ENCODE data around the gene ACAP1.

The ACAP1 gene

GRCh38 chr17:7389924-7390910 is 53.9 kb downstream of the ACAP1 start:
- Histone ChIP-seq H3K23ac (ENCODE audit: low read length) (no peak overlapping the region), H3K18ac (ENCODE audit: low read length) (no peak overlapping the region), H3K4ac (ENCODE audit: low read depth, low read length) (no peak overlapping the region), H3K9ac (ENCODE audit: low read length) (no peak overlapping the region), H3K27ac (ENCODE audit: low read depth, low read length) (no peak overlapping the region), H3K4me1 (ENCODE audit: control insufficient read depth in 1 of 2, insufficient read depth in 2 of 2, low read length in 2 of 2) (peaks cover 11 to 12% of the 10 kb centered on the region in 2 experiments), H3K27me3 (ENCODE audit: insufficient read depth, low read length) (no peaks in the 10 kb centered on the region), H2AK5ac (ENCODE audit: low read length) (no peak overlapping the region), H3K36me3 (ENCODE audit: control insufficient read depth in 1 of 2, insufficient read depth in 2 of 2, low read length in 2 of 2) (peaks cover 52 to 56% of the 10 kb centered on the region in 2 experiments), H2BK12ac (ENCODE audit: low read length) (no peak overlapping the region), H4K8ac (ENCODE audit: low read depth, low read length) (no peak overlapping the region), H3K4me2 (ENCODE audit: low read length) (no peak overlapping the region), H4K12ac (ENCODE audit: low read depth, low read length) (no peak overlapping the region), H4K91ac (ENCODE audit: low read depth, low read length) (no peak overlapping the region), H3K14ac (ENCODE audit: low read length) (no peak overlapping the region), H3K4me3 (ENCODE audit: low read depth, low read length) (no peak overlapping the region), H2AFZ (ENCODE audit: insufficient read depth, low read length, poor library complexity) (no peak overlapping the region), H3K79me1 (ENCODE audit: low read length) (peaks cover 17% of the 10 kb centered on the region), H3K9me3 (ENCODE audit: insufficient read depth, low read depth, low read length) (no peaks in the 10 kb centered on the region), H3K79me2 (ENCODE audit: control insufficient read depth, insufficient read depth, low read length, poor library complexity) (peaks cover 12% of the 10 kb centered on the region), H2BK120ac (ENCODE audit: insufficient read depth, low read length, poor library complexity) (no peak overlapping the region), H2BK5ac (ENCODE audit: low read depth, low read length, poor library complexity) (no peak overlapping the region)
- no CpG with 5 or more reads among the region's 19 CpGs for WGBS (ENCODE audit: extremely low coverage, insufficient coverage, insufficient read length)
- no peak for DNase-seq

DNA sequence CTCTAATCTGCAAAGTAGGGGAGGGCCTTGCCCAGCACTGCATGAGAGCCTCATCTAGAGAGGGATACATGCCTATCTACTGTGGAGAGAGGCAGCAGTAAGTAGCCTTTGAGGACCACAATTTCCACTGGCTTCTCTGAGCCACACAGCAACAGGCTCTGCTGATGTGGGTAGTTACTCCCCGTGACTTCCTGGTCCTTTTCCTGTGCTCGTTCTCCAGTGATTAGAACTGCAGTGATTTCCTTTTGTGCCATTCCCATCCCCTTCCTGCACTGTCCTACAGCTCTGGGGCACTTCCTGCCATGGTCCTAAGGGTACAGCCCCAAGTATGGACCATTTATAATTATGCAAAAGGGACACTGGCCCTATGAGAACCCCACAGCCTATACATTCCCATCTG is 55.0 kb downstream of the ACAP1 start:
- H4K12ac ChIP-seq (ENCODE audit: low read depth, low read length), result no peak overlapping the region
- no CpG with 5 or more reads among the region's 2 CpGs for WGBS (ENCODE audit: extremely low coverage, insufficient coverage, insufficient read length)
- H2BK120ac ChIP-seq (ENCODE audit: insufficient read depth, low read length, poor library complexity), result no peak overlapping the region
- no peak overlapping the region for H4K91ac ChIP-seq (ENCODE audit: low read depth, low read length)
- no peak overlapping the region for H3K23ac ChIP-seq (ENCODE audit: low read length)
- no peak overlapping the region for H3K9ac ChIP-seq (ENCODE audit: low read length)
- H2BK5ac ChIP-seq (ENCODE audit: low read depth, low read length, poor library complexity), result no peak overlapping the region
- no peak overlapping the region for H2AFZ ChIP-seq (ENCODE audit: insufficient read depth, low read length, poor library complexity)
- no peaks in the 10 kb centered on the region for H3K9me3 ChIP-seq (ENCODE audit: insufficient read depth, low read depth, low read length)
- no peak overlapping the region for H4K8ac ChIP-seq (ENCODE audit: low read depth, low read length)
- H2BK12ac ChIP-seq (ENCODE audit: low read length), result no peak overlapping the region
- H3K18ac ChIP-seq (ENCODE audit: low read length), result no peak overlapping the region
- H3K27me3 ChIP-seq (ENCODE audit: insufficient read depth, low read length), result no peaks in the 10 kb centered on the region
- DNase-seq, result no peak
- H3K4me2 ChIP-seq (ENCODE audit: low read length), result no peak overlapping the region
- H3K4me1 ChIP-seq (ENCODE audit: control insufficient read depth in 1 of 2, insufficient read depth in 2 of 2, low read length in 2 of 2), result peaks cover 11 to 16% of the 10 kb centered on the region in 2 experiments
- H3K4ac ChIP-seq (ENCODE audit: low read depth, low read length), result no peak overlapping the region
- no peak overlapping the region for H2AK5ac ChIP-seq (ENCODE audit: low read length)
- no peak overlapping the region for H3K27ac ChIP-seq (ENCODE audit: low read depth, low read length)
- H3K79me1 ChIP-seq (ENCODE audit: low read length), result peaks cover 17% of the 10 kb centered on the region
- peaks cover 50 to 53% of the 10 kb centered on the region in 2 experiments for H3K36me3 ChIP-seq (ENCODE audit: control insufficient read depth in 1 of 2, insufficient read depth in 2 of 2, low read length in 2 of 2)
- peaks cover 12% of the 10 kb centered on the region for H3K79me2 ChIP-seq (ENCODE audit: control insufficient read depth, insufficient read depth, low read length, poor library complexity)
- H3K14ac ChIP-seq (ENCODE audit: low read length), result no peak overlapping the region
- no peak overlapping the region for H3K4me3 ChIP-seq (ENCODE audit: low read depth, low read length)

- WGBS (ENCODE audit: extremely low coverage, insufficient coverage, insufficient read length), result no CpG with 5 or more reads among the region's 42 CpGs
- H3K23ac ChIP-seq (ENCODE audit: low read length), result no peak overlapping the region
- H3K4me1 ChIP-seq (ENCODE audit: control insufficient read depth in 1 of 2, insufficient read depth in 2 of 2, low read length in 2 of 2), result peaks cover 11 to 16% of the 10 kb centered on the region in 2 experiments
- no peak overlapping the region for H3K9ac ChIP-seq (ENCODE audit: low read length)
- H4K8ac ChIP-seq (ENCODE audit: low read depth, low read length), result peak overlapping the region; percentile 12
- H4K12ac ChIP-seq (ENCODE audit: low read depth, low read length), result no peak overlapping the region
- no peak overlapping the region for H2BK120ac ChIP-seq (ENCODE audit: insufficient read depth, low read length, poor library complexity)
- no peak overlapping the region for H2BK5ac ChIP-seq (ENCODE audit: low read depth, low read length, poor library complexity)
- DNase-seq, result no peak
- H3K27ac ChIP-seq (ENCODE audit: low read depth, low read length), result no peak overlapping the region
- peaks cover 40 to 44% of the 10 kb centered on the region in 2 experiments for H3K36me3 ChIP-seq (ENCODE audit: control insufficient read depth in 1 of 2, insufficient read depth in 2 of 2, low read length in 2 of 2)
- peak overlapping the region; percentile 15 for H2BK12ac ChIP-seq (ENCODE audit: low read length)
- peak overlapping the region; percentile 48 for H3K18ac ChIP-seq (ENCODE audit: low read length)
- no peak overlapping the region for H2AFZ ChIP-seq (ENCODE audit: insufficient read depth, low read length, poor library complexity)
- H3K79me1 ChIP-seq (ENCODE audit: low read length), result peaks cover 17% of the 10 kb centered on the region
- H3K27me3 ChIP-seq (ENCODE audit: insufficient read depth, low read length), result no peaks in the 10 kb centered on the region
- peak overlapping the region; percentile 60 for H3K4ac ChIP-seq (ENCODE audit: low read depth, low read length)
- peak overlapping the region; percentile 85 for H3K4me3 ChIP-seq (ENCODE audit: low read depth, low read length)
- no peaks in the 10 kb centered on the region for H3K9me3 ChIP-seq (ENCODE audit: insufficient read depth, low read depth, low read length)
- H4K91ac ChIP-seq (ENCODE audit: low read depth, low read length), result peak overlapping the region; percentile 64
- H3K14ac ChIP-seq (ENCODE audit: low read length), result peak overlapping the region; percentile 84
- H2AK5ac ChIP-seq (ENCODE audit: low read length), result peak overlapping the region; percentile 83
- peak overlapping the region; percentile 92 for H3K4me2 ChIP-seq (ENCODE audit: low read length)
- H3K79me2 ChIP-seq (ENCODE audit: control insufficient read depth, insufficient read depth, low read length, poor library complexity), result peaks cover 12% of the 10 kb centered on the region
Measured at GRCh38 chr17:7392696-7393612, 56.6 kb downstream of the ACAP1 start.

Data from trophoblast cell (in vitro differentiated cells and primary cell).